ENCODE data around the gene ADH4. TPM values are rescaled to one million over a fixed set of nuclear protein-coding genes. Genes with fewer than 3 reads are reported as not detected.
"Not testable (repeated sequence)": the region's sequence is repeated elsewhere in the genome, so short reads cannot be mapped to it uniquely, and the experiment has no call there.

Gene ADH4
- not detected for polyA plus RNA-seq (2013, experiment 1 of 2)
- polyA plus RNA-seq (2013, experiment 2 of 2) = not detected

DNA sequence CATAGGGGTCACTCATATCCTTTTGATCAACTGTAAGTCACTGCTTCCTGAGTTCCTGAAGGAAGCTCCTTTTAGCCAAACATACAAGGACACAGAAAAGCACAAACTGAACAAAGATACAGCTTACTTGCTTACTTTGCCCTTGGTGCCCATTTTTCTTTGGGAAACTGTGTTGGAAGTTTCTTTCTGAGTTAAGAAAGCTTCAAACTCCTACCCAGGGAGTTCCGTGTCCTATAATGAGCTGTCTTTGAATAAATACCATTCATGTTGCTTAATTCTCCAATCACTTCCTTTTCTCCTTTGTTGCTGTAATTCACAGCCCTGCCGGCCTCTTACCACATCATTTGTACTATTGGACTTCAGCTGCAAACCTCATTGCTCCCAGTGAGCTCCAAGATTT, at the start of gene ADH4:
ADH4 (minus strand) TSS at position 228 of the 400 bp plus-strand sequence; CDS start at position 153, 75 bp downstream.
- Histone ChIP-seq H3K9me3 (ENCODE audit: control insufficient read depth, low read length) (no peaks in the 10 kb centered on the region), H3K4me1 (ENCODE audit: control insufficient read depth, insufficient read depth, low read length, poor library complexity, severe bottlenecking) (no peaks in the 10 kb centered on the region), H3K4me3 (ENCODE audit: extremely low read depth, insufficient read depth, low read length, poor library complexity, severe bottlenecking) (no peak within 1 kb of the TSS), H3K36me3 (ENCODE audit: control insufficient read depth, insufficient read depth, low read length) (no peaks in the 10 kb centered on the region), H3K27ac (ENCODE audit: low read depth, low read length, severe bottlenecking) (no peak within 1 kb of the TSS)
- WGBS, 2 experiments (ENCODE audit: insufficient coverage in 2 of 2) = 83% methylated on average over 1 of the region's 2 CpGs; no CpG with 5 or more reads in 1 of the 2 experiments

DNA sequence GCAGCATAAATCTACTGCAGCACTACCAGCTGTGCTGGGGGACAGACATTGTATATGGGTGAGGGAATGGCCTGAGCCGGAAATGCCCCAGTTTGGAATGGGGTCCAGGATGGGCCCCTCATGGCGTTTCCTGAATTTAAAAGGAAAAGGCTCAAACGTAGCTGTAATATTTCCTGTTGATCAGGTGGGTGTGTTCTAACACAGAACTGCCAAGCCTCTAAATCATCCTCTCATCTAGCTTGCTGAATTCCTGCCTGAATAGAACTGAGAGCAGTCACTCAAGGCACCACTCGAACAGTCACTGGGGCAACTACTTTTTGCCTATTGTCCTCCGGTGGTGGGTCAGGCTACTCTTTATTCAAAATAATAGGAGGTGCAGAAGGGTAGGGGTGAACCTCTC, 46.2 kb upstream of the ADH4 start:
- Histone ChIP-seq H3K27ac (ENCODE audit: low read depth, low read length, severe bottlenecking) (no peak overlapping the region), H3K4me1 (ENCODE audit: control insufficient read depth, insufficient read depth, low read length, poor library complexity, severe bottlenecking) (no peaks in the 10 kb centered on the region), H3K9me3 (ENCODE audit: control insufficient read depth, low read length) (no peaks in the 10 kb centered on the region), H3K4me3 (ENCODE audit: extremely low read depth, insufficient read depth, low read length, poor library complexity, severe bottlenecking) (no peak overlapping the region), H3K36me3 (ENCODE audit: control insufficient read depth, insufficient read depth, low read length) (no peaks in the 10 kb centered on the region)
- WGBS, 2 experiments (ENCODE audit: insufficient coverage in 2 of 2) = 88 to 90% methylated on average over 2 to 4 of the region's 5 CpGs

DNA sequence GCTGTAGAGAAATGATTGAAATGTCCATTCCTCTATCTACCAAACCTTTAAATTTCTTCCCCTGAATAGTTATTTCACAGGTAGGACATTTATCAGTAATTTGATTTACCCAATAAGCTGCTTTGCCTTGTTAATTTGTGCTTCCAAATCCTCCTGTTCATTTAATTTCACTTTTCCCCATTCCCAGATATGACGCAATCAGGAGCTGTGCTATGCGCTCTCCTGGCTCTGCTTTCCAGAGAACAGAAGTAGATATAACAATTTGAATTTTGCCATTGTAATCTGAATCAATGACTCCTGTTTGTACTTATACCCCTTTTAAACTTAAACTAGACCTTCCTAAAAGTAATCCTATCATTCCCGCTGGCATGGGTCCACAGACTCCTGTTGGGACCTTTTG, 45.8 kb upstream of the ADH4 start:
- H3K4me3 ChIP-seq (ENCODE audit: extremely low read depth, insufficient read depth, low read length, poor library complexity, severe bottlenecking); H3K4me1 ChIP-seq (ENCODE audit: control insufficient read depth, insufficient read depth, low read length, poor library complexity, severe bottlenecking); H3K9me3 ChIP-seq (ENCODE audit: control insufficient read depth, low read length); H3K36me3 ChIP-seq (ENCODE audit: control insufficient read depth, insufficient read depth, low read length); H3K27ac ChIP-seq (ENCODE audit: low read depth, low read length, severe bottlenecking): not testable (repeated sequence)
- WGBS, 2 experiments (ENCODE audit: insufficient coverage in 2 of 2) = 100% methylated on average over 1 to 2 of the region's 3 CpGs

DNA sequence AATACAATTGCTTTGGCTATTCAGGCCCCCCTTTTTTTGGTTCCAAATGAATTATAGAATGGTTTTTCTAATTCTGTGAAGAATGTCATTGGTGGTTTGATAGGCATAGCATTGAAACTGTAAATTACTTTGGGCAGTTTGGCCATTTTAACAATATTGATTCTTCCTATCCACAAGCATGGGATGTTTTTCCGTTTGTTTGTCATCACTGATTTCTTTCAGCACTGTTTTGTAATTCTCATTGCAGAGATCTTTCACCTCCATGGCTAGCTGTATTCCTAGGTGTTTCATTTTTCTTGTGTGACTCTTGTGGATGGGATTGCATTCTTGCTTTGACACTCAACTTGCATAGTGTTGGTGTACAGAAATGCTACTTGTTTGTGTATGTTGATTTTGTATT, 41.9 kb upstream of the ADH4 start:
- Histone ChIP-seq H3K27ac (ENCODE audit: low read depth, low read length, severe bottlenecking) (no peak overlapping the region), H3K4me3 (ENCODE audit: extremely low read depth, insufficient read depth, low read length, poor library complexity, severe bottlenecking) (no peak overlapping the region), H3K36me3 (ENCODE audit: control insufficient read depth, insufficient read depth, low read length) (no peaks in the 10 kb centered on the region), H3K4me1 (ENCODE audit: control insufficient read depth, insufficient read depth, low read length, poor library complexity, severe bottlenecking) (no peaks in the 10 kb centered on the region), H3K9me3 (ENCODE audit: control insufficient read depth, low read length) (peaks cover 3% of the 10 kb centered on the region)
- WGBS, 2 experiments (ENCODE audit: insufficient coverage in 2 of 2) = 100% methylated on average over 1 of the region's 1 CpG

DNA sequence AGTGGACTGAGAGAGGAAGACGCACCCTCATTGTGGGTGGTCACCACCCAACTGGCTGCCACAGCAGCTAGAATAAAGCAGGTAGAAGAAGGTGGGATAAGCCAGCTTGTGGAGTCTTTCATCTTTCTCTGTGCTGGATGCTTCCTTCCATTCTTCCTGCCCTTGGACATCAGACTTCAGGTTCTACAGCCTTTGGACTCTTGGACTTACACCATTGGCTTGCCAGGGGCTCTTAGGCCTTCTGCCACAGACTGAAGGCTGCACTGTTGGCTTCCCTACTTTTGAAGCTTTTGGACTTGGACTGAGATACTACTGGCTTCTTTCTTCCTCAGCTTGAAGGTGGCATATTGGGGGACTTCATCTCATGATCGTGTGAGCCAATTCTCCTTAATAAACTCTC, 41.5 kb upstream of the ADH4 start:
- H3K4me3 ChIP-seq (ENCODE audit: extremely low read depth, insufficient read depth, low read length, poor library complexity, severe bottlenecking) = no peak overlapping the region
- H3K27ac ChIP-seq (ENCODE audit: low read depth, low read length, severe bottlenecking) = no peak overlapping the region
- peaks cover 3% of the 10 kb centered on the region for H3K9me3 ChIP-seq (ENCODE audit: control insufficient read depth, low read length)
- no peaks in the 10 kb centered on the region for H3K4me1 ChIP-seq (ENCODE audit: control insufficient read depth, insufficient read depth, low read length, poor library complexity, severe bottlenecking)
- no peaks in the 10 kb centered on the region for H3K36me3 ChIP-seq (ENCODE audit: control insufficient read depth, insufficient read depth, low read length)
- WGBS, 2 experiments (ENCODE audit: insufficient coverage in 2 of 2) = 100% methylated on average over 1 to 2 of the region's 2 CpGs

DNA sequence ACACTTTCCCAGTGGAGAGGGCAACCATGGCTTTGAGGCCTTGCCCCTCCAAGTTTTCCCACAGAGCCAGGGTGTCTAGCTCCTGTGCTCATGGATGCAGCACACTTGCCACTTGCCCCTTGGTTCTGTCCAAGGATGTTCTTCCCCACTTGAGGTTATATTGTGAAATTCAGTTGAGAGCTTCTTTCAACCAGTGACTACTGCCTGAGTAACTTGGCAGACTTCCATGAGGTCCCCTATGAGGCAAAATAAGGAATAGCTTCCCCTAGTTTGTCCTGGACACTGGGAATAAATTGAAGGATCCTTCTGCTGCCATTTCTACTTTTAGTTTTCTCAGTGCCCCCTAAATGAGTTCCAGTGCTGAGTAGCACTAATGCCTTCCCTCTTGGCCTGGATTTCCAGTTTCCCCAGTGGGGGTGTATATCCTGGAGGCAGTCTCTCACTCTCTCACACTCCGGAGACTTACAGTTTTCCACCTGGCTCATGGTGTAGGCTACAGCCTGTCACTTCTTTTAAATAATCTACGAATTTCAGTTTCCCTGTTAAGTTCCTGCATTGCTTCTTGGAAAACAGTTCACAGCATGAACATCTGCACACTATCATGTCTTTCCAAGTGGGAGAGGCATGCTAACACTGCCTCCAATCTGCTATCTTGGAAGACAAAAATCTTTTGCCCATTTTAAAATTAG, 36.4 kb upstream of the ADH4 start:
- WGBS, 2 experiments (ENCODE audit: insufficient coverage in 2 of 2) = 83 to 91% methylated on average over 2 of the region's 2 CpGs
- Histone ChIP-seq H3K27ac (ENCODE audit: low read depth, low read length, severe bottlenecking) (no peak overlapping the region), H3K36me3 (ENCODE audit: control insufficient read depth, insufficient read depth, low read length) (no peaks in the 10 kb centered on the region), H3K9me3 (ENCODE audit: control insufficient read depth, low read length) (peaks cover 3% of the 10 kb centered on the region), H3K4me1 (ENCODE audit: control insufficient read depth, insufficient read depth, low read length, poor library complexity, severe bottlenecking) (no peaks in the 10 kb centered on the region), H3K4me3 (ENCODE audit: extremely low read depth, insufficient read depth, low read length, poor library complexity, severe bottlenecking) (no peak overlapping the region)

DNA sequence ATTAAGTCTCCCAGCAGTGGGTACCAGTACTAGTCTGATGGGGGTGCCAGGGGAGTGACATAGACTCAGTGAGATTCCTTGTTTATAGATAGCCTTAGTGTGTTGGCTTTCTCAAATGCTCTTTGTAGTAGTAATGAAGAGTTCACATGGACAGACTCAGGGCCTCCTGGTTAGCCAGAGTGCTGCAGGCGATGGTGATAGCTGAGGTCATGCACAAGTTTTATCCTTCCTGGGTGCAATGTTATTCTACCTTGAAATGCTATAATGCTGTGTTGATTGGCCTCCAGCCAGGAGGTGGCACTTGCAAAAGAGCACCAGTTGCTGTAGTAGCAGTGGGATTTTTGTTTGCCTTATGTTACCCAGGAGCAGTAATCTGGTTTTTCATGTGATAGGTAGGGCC, 35.5 kb upstream of the ADH4 start:
- Histone ChIP-seq H3K4me3 (ENCODE audit: extremely low read depth, insufficient read depth, low read length, poor library complexity, severe bottlenecking) (no peak overlapping the region), H3K27ac (ENCODE audit: low read depth, low read length, severe bottlenecking) (no peak overlapping the region), H3K4me1 (ENCODE audit: control insufficient read depth, insufficient read depth, low read length, poor library complexity, severe bottlenecking) (no peaks in the 10 kb centered on the region), H3K9me3 (ENCODE audit: control insufficient read depth, low read length) (peaks cover 3% of the 10 kb centered on the region), H3K36me3 (ENCODE audit: control insufficient read depth, insufficient read depth, low read length) (no peaks in the 10 kb centered on the region)
- WGBS, 2 experiments (ENCODE audit: insufficient coverage in 2 of 2) = 100% methylated on average over 1 of the region's 1 CpG

DNA sequence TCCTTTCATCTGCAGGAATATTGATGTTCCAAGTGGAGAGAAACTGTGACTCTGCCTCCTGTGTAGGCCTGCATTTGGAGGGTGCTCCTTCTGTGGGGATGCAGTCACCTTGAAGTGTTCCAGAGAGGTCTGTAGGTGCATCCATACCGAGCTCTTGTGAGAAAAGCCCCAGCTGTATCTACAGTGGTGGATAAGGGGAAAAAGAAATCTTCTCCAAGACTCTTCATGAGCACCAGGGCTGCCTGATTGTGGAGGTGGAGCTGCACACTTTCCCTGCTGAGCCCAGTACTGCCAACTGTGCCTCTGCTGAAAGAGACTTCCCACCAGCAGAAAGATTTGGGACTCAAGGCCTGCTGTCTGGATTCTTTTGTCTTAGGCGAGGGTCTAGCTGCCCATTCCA, 35.1 kb upstream of the ADH4 start:
- Histone ChIP-seq H3K9me3 (ENCODE audit: control insufficient read depth, low read length) (peaks cover 3% of the 10 kb centered on the region), H3K4me1 (ENCODE audit: control insufficient read depth, insufficient read depth, low read length, poor library complexity, severe bottlenecking) (no peaks in the 10 kb centered on the region), H3K27ac (ENCODE audit: low read depth, low read length, severe bottlenecking) (no peak overlapping the region), H3K36me3 (ENCODE audit: control insufficient read depth, insufficient read depth, low read length) (no peaks in the 10 kb centered on the region), H3K4me3 (ENCODE audit: extremely low read depth, insufficient read depth, low read length, poor library complexity, severe bottlenecking) (no peak overlapping the region)
- WGBS, 2 experiments (ENCODE audit: insufficient coverage in 2 of 2) = 100% methylated on average over 1 of the region's 2 CpGs; no CpG with 5 or more reads in 1 of the 2 experiments

DNA sequence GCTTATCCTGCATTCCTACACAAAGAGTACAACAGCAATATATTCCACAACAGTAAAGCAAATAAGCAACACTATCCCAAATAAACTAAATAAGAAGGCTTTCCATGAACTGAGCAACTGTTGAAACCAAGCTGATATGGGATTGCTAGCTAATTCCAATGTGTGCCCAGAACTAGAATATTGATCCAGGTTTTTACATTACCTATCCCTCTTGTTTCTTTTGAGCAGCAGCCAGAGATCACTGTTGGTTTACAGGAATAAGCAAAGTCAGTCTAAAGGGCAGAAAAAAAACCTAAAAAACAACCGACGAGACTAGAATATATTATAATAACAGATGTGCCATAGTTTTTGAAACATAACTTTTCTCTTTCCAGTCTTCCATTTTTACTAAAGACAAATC, 22.4 kb upstream of the ADH4 start:
- H3K36me3 ChIP-seq (ENCODE audit: control insufficient read depth, insufficient read depth, low read length) = no peaks in the 10 kb centered on the region
- H3K4me3 ChIP-seq (ENCODE audit: extremely low read depth, insufficient read depth, low read length, poor library complexity, severe bottlenecking) = no peak overlapping the region
- no CpG with 5 or more reads among the region's 2 CpGs for WGBS, 2 experiments (ENCODE audit: insufficient coverage in 2 of 2)
- H3K4me1 ChIP-seq (ENCODE audit: control insufficient read depth, insufficient read depth, low read length, poor library complexity, severe bottlenecking) = no peaks in the 10 kb centered on the region
- no peak overlapping the region for H3K27ac ChIP-seq (ENCODE audit: low read depth, low read length, severe bottlenecking)
- no peaks in the 10 kb centered on the region for H3K9me3 ChIP-seq (ENCODE audit: control insufficient read depth, low read length)

DNA sequence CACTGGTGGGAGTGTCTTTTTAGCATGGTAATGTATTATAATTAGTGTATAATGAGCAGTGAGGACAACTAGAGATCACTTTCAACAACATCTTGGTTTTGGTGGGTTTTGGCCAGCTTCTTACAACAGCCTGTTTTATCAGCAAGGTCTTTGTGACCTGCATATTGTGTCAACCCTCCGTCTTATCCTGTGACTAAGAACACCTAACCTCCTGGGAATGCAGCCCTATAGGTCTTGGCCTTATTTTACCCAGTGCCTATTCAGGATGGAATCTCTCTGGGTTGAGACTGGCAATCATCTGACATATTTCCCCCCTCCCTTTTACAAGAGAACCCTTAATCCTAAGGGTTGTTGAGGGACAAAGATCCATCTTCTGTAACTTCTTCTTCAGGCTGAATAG, 21.9 kb upstream of the ADH4 start:
- Histone ChIP-seq H3K4me1 (ENCODE audit: control insufficient read depth, insufficient read depth, low read length, poor library complexity, severe bottlenecking) (no peaks in the 10 kb centered on the region), H3K27ac (ENCODE audit: low read depth, low read length, severe bottlenecking) (no peak overlapping the region), H3K4me3 (ENCODE audit: extremely low read depth, insufficient read depth, low read length, poor library complexity, severe bottlenecking) (no peak overlapping the region), H3K36me3 (ENCODE audit: control insufficient read depth, insufficient read depth, low read length) (no peaks in the 10 kb centered on the region), H3K9me3 (ENCODE audit: control insufficient read depth, low read length) (no peaks in the 10 kb centered on the region)
- 100% methylated on average over 1 of the region's 1 CpG for WGBS, 2 experiments (ENCODE audit: insufficient coverage in 2 of 2)

DNA sequence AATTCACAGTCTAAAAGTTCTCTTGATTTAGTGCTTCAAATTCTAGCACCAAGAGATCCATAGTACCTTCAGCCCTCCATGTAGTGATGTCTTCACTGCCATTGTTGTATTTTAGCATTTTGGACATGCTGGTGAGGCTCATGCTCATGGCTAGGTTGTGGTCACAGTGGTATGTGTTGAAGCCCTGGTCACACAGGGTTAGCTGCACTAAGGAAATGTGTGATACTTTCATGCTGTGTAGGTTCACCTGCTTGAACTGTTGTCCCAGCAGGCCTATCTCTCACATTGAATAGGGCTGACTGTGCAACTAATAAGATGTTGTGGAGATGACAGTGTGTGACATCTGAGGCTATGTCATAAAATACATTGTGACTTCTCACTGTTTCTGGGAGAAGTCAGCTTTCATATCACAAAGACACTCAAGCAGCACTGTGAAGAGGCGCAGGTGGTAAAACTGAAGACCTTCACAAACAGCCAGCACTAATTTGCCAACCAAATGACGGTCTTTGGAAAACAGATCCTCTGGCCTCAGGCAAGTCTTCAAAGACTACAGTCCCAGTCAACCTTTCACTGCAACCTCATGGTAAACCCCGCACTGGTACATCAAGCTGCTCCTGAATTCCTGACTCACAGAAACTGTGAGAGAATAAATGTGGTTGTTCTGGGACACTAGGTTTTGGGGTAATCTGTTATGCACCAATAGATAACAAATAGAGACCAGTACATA, 17.4 kb upstream of the ADH4 start:
- Histone ChIP-seq H3K9me3 (ENCODE audit: control insufficient read depth, low read length) (no peaks in the 10 kb centered on the region), H3K4me3 (ENCODE audit: extremely low read depth, insufficient read depth, low read length, poor library complexity, severe bottlenecking) (no peak overlapping the region), H3K36me3 (ENCODE audit: control insufficient read depth, insufficient read depth, low read length) (no peaks in the 10 kb centered on the region), H3K27ac (ENCODE audit: low read depth, low read length, severe bottlenecking) (no peak overlapping the region), H3K4me1 (ENCODE audit: control insufficient read depth, insufficient read depth, low read length, poor library complexity, severe bottlenecking) (no peaks in the 10 kb centered on the region)
- 66 to 85% methylated on average over 2 to 3 of the region's 3 CpGs for WGBS, 2 experiments (ENCODE audit: insufficient coverage in 2 of 2)

All from mesodermal cell (in vitro differentiated cells).